MCF 10A (cell line): Measurements from ENCODE around the gene CFB. TPM values are rescaled to one million over a fixed set of nuclear protein-coding genes. Genes with fewer than 3 reads are reported as not detected.

ENCODE experiments used
- BruUV-seq: library from RNA; stranded (reverse); fragments of 400-500 nt; replicated peaks from 2 replicates; lab custom pipeline; 2021; lab: Mats Ljungman, UMichigan
- CTCF ChIA-PET: fragments of 300-600 bp; sonication (Branson Sonifier 250); formaldehyde crosslinking; extraction: SDS; loops from one replicate; lab custom pipeline; 2021; ENCODE audit warnings: antibody characterized with exemption, inconsistent platforms; lab: Yijun Ruan, JAX
- POLR2A ChIA-PET: fragments of 300-600, 350-650 bp; sonication (Branson Sonifier 250); formaldehyde crosslinking; extraction: SDS; loops from one replicate; lab custom pipeline; 2020; ENCODE audit warnings: antibody characterized with exemption, inconsistent platforms; lab: Yijun Ruan, JAX
- DNase-seq: peaks from one replicate; pipeline ENCODE4 v3.0.0-alpha.2; 2018; ENCODE audit not compliant: unreplicated experiment
- H3K27ac Mint-ChIP-seq: one replicate; pipeline ENCODE4 v1.8.0; 2022; ENCODE audit warnings: mild to moderate bottlenecking, low read depth, mixed read lengths; ENCODE audit not compliant: unreplicated experiment
- H3K27me3 Mint-ChIP-seq: one replicate; pipeline ENCODE4 v1.8.0; 2022; ENCODE audit warnings: mixed read lengths; ENCODE audit not compliant: insufficient read depth, unreplicated experiment
- H3K36me3 Mint-ChIP-seq: one replicate; pipeline ENCODE4 v1.8.0; 2022; ENCODE audit warnings: mild to moderate bottlenecking, moderate library complexity, mixed read lengths; ENCODE audit not compliant: insufficient read depth, unreplicated experiment
- H3K4me1 Mint-ChIP-seq: one replicate; pipeline ENCODE4 v1.8.0; 2022; ENCODE audit warnings: mixed read lengths; ENCODE audit not compliant: insufficient read depth, unreplicated experiment
- H3K4me3 Mint-ChIP-seq: one replicate; pipeline ENCODE4 v1.8.0; 2022; ENCODE audit warnings: mild to moderate bottlenecking, moderate library complexity, mixed read lengths; ENCODE audit not compliant: unreplicated experiment
- H3K9me3 Mint-ChIP-seq: one replicate; pipeline ENCODE4 v1.8.0; 2022; ENCODE audit warnings: mixed read lengths; ENCODE audit not compliant: unreplicated experiment
- intact Hi-C: fragments of 100-400 bp; cut with micrococcal nuclease; formaldehyde crosslinking; loops from 2 replicates; pipeline ENCODE4 v1.14.1; 2022
- total RNA-seq: library from RNA; stranded (reverse); gene quantifications from 2 replicates; pipeline ENCODE4 v1.2.3, GENCODE V29; 2022
- TF ChIP-seq, protein P1 (sequence below): fragments of 200-600 bp; IDR thresholded peaks from one replicate; pipeline ENCODE4 v1.8.0; 2022; ENCODE audit warnings: antibody characterized with exemption, mild to moderate bottlenecking; ENCODE audit not compliant: unreplicated experiment

Gene CFB
- total RNA-seq, 1 experiment from 2014 or later = 24.6 TPM

DNA sequence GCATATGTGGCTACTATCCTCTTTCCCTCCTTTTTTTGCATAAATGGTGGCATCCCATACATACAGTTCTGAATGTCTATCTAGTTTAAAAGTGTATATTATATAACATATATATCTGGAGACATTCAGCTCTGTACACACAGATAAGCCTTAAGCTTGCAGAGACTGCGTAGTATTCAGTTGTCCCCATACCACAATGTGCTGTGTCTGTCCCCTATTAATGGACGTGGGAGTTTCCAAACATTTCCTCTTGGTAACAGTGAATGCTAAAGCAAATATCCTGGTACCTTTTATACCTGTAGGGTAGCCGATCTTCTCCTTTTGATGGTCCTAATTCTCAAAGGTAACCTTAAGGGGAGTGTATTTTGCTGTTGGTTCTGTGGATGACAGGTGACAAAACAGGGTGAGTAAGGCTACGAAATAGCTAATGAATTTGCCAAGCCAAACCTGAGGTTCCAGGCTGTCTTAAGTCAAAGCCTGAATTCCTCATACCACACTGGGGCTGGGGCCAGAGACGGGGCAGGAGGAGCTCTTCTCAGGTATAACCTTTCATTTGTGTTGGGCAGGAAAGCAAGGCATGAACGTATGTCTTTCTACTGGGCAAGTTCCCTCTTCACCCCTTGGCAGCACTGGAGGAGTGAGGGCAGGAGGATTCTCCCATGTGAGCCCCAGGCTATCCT lies 26.1 kb upstream of the CFB start:
- no TSS peak for BruUV-seq
- POLR2A ChIA-PET = interaction anchor here (0.6 to 0.8 kb wide), 4 partner anchors 13 to 268 kb away, joined by 3 to 5 read pairs (median 3); no protein-coding TSS in a partner anchor
- H3K27ac Mint-ChIP-seq = no peak overlapping the region
- TF ChIP-seq, protein P1, sequence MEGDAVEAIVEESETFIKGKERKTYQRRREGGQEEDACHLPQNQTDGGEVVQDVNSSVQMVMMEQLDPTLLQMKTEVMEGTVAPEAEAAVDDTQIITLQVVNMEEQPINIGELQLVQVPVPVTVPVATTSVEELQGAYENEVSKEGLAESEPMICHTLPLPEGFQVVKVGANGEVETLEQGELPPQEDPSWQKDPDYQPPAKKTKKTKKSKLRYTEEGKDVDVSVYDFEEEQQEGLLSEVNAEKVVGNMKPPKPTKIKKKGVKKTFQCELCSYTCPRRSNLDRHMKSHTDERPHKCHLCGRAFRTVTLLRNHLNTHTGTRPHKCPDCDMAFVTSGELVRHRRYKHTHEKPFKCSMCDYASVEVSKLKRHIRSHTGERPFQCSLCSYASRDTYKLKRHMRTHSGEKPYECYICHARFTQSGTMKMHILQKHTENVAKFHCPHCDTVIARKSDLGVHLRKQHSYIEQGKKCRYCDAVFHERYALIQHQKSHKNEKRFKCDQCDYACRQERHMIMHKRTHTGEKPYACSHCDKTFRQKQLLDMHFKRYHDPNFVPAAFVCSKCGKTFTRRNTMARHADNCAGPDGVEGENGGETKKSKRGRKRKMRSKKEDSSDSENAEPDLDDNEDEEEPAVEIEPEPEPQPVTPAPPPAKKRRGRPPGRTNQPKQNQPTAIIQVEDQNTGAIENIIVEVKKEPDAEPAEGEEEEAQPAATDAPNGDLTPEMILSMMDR = no peak
- peaks cover 6% of the 10 kb centered on the region for H3K4me1 Mint-ChIP-seq
- CTCF ChIA-PET = interaction anchor here (0.6 kb wide), 1 partner anchor 92 kb away, joined by 3 read pairs; the partner anchor contains the start of gene HSPA1B
- H3K4me3 Mint-ChIP-seq = no peak overlapping the region
- no peaks in the 10 kb centered on the region for H3K9me3 Mint-ChIP-seq
- no peaks in the 10 kb centered on the region for H3K27me3 Mint-ChIP-seq
- intact Hi-C loops = no loop called here
- no peaks in the 10 kb centered on the region for H3K36me3 Mint-ChIP-seq
- DNase-seq = no peak

- intact Hi-C loops = no loop called here
- ChIA-PET CTCF (interaction anchor here (0.6 to 0.9 kb wide), 3 partner anchors 14 to 31 kb away, joined by 3 to 5 read pairs (median 4); partner anchors contain the start of gene CFB), POLR2A (interaction anchor here (0.6 to 1.4 kb wide), 3 partner anchors 9 to 258 kb away, joined by 3 read pairs; no protein-coding TSS in a partner anchor)
- H3K36me3 Mint-ChIP-seq = no peaks in the 10 kb centered on the region
- TF ChIP-seq, protein P1 = no peak
- H3K4me3 Mint-ChIP-seq = no peak overlapping the region
- no peak overlapping the region for H3K27ac Mint-ChIP-seq
- peaks cover 6% of the 10 kb centered on the region for H3K4me1 Mint-ChIP-seq
- DNase-seq = peak; percentile 34
- H3K27me3 Mint-ChIP-seq = no peaks in the 10 kb centered on the region
- H3K9me3 Mint-ChIP-seq = no peaks in the 10 kb centered on the region
- BruUV-seq = no TSS peak
These were observed 25.1 kb upstream of the CFB start for GRCh38 chr6:31920811-31921210.

DNA sequence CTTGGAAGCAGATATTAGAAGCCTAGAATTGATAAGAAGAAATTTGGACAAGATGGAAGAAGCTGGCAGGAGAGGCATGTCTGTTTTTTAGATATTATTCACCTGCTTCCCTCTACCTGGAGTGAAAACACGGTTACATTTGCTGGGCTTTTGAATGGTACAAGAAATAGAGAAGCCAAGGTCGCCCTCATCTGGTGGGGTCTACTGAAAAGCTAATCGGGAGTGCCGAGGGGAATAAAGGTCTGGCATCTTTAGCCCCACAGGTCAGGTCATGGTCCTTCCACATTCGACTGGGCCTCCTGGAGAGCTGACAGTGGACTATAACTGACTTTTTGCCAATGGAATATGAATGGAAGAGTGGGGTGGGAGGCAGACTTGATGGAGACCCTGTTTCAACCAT lies 23.0 kb upstream of the CFB start:
- H3K4me1 Mint-ChIP-seq = peaks cover 6% of the 10 kb centered on the region
- intact Hi-C loops = no loop called here
- peak; percentile 40 for DNase-seq
- no peak overlapping the region for H3K4me3 Mint-ChIP-seq
- no peaks in the 10 kb centered on the region for H3K27me3 Mint-ChIP-seq
- TF ChIP-seq, protein P1 = no peak
- no TSS peak for BruUV-seq
- H3K27ac Mint-ChIP-seq = no peak overlapping the region
- no peaks in the 10 kb centered on the region for H3K36me3 Mint-ChIP-seq
- POLR2A ChIA-PET = interaction anchor here (0.7 to 0.9 kb wide), 2 partner anchors 49 to 86 kb away, joined by 3 read pairs; partner anchors contain the start of gene DXO
- CTCF ChIA-PET = interaction anchor here (0.5 to 2.3 kb wide), 3 partner anchors 13 to 50 kb away, joined by 4 to 18 read pairs (median 5); no protein-coding TSS in a partner anchor
- H3K9me3 Mint-ChIP-seq = no peaks in the 10 kb centered on the region

DNA sequence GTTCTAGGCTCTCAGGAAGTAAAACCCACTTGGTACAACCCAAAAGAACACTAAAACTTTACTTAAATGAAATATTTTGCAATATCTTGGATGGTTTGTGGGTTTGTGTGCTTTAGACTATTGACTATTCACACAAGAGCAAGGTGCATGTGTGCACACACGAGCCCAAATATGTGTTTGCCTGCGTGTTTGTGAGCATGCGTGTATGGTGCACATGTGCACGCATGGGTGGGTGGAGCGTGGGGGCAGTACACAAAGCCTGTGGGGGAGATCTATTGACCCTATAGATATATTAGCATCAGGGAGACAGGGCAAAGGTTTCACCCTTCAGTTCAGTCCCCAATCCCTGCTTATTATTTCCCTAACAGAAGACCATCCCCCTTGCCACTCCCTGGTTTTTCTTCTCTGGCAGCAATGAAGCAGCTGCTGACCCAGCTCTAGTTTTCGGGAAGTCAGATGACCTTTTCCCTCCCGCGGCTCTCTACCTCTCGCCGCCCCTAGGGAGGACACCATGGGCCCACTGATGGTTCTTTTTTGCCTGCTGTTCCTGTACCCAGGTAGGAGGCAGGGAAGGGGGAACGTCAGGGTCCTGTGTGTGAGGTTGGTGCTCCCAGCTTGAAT lies 18.5 kb upstream of the CFB start, which contains the start of gene C2:
TSS of gene C2 (plus strand) at position 476 of the 621 bp plus-strand sequence. CDS start at position 512, 36 bp downstream.
- H3K27me3 Mint-ChIP-seq = no peaks in the 10 kb centered on the region
- ChIA-PET CTCF (interaction anchor here (1.1 kb wide), 1 partner anchor 25 kb away, joined by 4 read pairs; no protein-coding TSS in a partner anchor), POLR2A (interaction anchor here (0.6 kb wide), 1 partner anchor 1585 kb away, joined by 3 read pairs; no protein-coding TSS in a partner anchor)
- no peak within 1 kb of the TSS for H3K4me3 Mint-ChIP-seq
- DNase-seq = no peak
- intact Hi-C loops = no loop called here
- H3K36me3 Mint-ChIP-seq = no peaks in the 10 kb centered on the region
- no peaks in the 10 kb centered on the region for H3K9me3 Mint-ChIP-seq
- TF ChIP-seq, protein P1 = no peak
- no peak within 1 kb of the TSS for H3K27ac Mint-ChIP-seq
- no TSS peak for BruUV-seq
- no peaks in the 10 kb centered on the region for H3K4me1 Mint-ChIP-seq
